ENCODE data around the gene LRRN4.

The LRRN4 gene

DNA sequence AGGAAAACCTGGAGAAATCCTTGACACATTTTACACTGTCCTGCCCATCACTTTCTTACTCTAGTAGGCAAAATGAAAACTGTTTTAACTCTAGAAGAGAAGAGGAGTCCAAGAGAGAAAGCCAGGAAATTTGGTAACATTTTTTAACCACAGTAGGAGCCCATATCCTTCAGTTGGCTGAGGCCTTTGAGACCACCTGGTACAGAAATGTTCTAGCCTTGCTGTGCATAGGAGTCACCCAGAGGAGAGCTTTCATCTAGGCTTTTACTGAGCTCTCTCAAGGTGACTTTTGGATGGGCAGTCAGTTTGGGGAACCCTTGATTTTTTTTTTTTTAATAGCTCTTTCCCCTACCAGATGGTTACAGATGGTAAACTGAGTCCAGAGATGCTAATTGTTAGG lies 25.0 kb downstream of the LRRN4 start:
- ATAC-seq, result no peak

DNA sequence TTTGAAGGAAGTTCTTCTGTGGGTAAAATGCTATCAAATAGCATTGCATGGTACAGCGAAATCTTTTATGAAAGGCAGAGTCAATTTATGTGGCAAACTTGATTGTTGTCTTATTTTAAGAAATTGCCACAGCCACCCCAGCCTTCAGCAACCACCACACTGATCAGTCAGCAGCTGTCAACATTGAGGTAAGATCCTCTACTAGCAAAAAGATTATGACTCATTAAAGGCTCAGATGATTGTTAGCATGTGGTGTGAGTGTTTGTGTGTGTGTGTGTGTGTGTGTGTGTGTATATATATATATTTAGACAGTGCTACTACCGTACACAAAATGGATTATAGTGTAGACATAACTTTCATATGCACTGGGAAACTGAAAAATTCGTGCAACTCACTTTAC lies 27.8 kb downstream of the LRRN4 start:
- no peak for ATAC-seq
- TF ChIP-seq PPARA (CRISPR knock-in tag; IDR thresholded peaks at IDR 0.05; ENCODE audit: borderline replicate concordance), result no peak
- TF ChIP-seq ZFP30 (CRISPR knock-in tag; IDR thresholded peaks at IDR 0.05), result no peak

More for the DNA sequence above, 25.0 kb downstream of the LRRN4 start:
- TF ChIP-seq TCF4 (CRISPR knock-in tag; IDR thresholded peaks at IDR 0.05; ENCODE audit: borderline replicate concordance) (no peak), ZC3H10 (CRISPR knock-in tag; IDR thresholded peaks at IDR 0.05) (no peak), RARB (CRISPR knock-in tag; IDR thresholded peaks at IDR 0.05) (no peak), CSDC2 (CRISPR knock-in tag; IDR thresholded peaks at IDR 0.05) (no peak), TOX (CRISPR knock-in tag; IDR thresholded peaks at IDR 0.05; ENCODE audit: borderline replicate concordance) (no peak), GLIS3 (CRISPR knock-in tag; IDR thresholded peaks at IDR 0.05) (no peak), ARNTL (CRISPR knock-in tag; IDR thresholded peaks at IDR 0.05; ENCODE audit: borderline replicate concordance, low read depth) (no peak), ESRRG (CRISPR knock-in tag; IDR thresholded peaks at IDR 0.05) (no peak), ZNF70 (CRISPR knock-in tag; IDR thresholded peaks at IDR 0.05) (no peak)
- TF ChIP-seq, protein P1, sequence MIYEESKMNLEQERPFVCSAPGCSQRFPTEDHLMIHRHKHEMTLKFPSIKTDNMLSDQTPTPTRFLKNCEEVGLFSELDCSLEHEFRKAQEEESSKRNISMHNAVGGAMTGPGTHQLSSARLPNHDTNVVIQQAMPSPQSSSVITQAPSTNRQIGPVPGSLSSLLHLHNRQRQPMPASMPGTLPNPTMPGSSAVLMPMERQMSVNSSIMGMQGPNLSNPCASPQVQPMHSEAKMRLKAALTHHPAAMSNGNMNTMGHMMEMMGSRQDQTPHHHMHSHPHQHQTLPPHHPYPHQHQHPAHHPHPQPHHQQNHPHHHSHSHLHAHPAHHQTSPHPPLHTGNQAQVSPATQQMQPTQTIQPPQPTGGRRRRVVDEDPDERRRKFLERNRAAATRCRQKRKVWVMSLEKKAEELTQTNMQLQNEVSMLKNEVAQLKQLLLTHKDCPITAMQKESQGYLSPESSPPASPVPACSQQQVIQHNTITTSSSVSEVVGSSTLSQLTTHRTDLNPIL (CRISPR knock-in tag; IDR thresholded peaks at IDR 0.05; ENCODE audit: low read depth), result no peak

DNA sequence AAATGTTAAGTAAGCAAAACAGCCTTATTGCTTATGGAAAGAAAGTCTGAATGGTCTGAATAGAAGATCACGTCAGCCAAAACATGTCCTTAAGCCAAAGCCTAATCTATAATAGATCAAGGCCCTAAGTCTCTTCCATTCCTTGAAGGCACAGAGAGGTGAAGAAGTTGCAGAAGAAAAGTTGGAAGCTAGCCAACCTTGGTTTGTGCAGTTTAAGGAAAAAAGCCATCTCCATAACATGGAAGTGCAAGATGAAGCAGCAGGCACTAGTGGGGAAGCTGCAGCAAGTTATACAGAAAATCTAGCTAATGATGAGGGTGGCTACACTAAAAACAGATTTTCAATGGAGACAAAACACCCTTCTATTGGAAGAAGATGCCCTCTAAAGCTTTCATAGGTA lies 29.1 kb downstream of the LRRN4 start:
- TF ChIP-seq, protein P1 (CRISPR knock-in tag; IDR thresholded peaks at IDR 0.05; ENCODE audit: low read depth), result no peak
- TF ChIP-seq ARNTL (CRISPR knock-in tag; IDR thresholded peaks at IDR 0.05; ENCODE audit: borderline replicate concordance, low read depth) (no peak), TCF4 (CRISPR knock-in tag; IDR thresholded peaks at IDR 0.05; ENCODE audit: borderline replicate concordance) (no peak), RARB (CRISPR knock-in tag; IDR thresholded peaks at IDR 0.05) (no peak), ZNF8 (CRISPR knock-in tag; IDR thresholded peaks at IDR 0.05) (no peak), OSR1 (CRISPR knock-in tag; IDR thresholded peaks at IDR 0.05) (no peak), ZFP30 (CRISPR knock-in tag; IDR thresholded peaks at IDR 0.05) (no peak), ZNF565 (CRISPR knock-in tag; conservative IDR thresholded peaks at IDR 0.05; ENCODE audit: low read depth) (no peak), TOX (CRISPR knock-in tag; IDR thresholded peaks at IDR 0.05; ENCODE audit: borderline replicate concordance) (no peak), SNAI2 (CRISPR knock-in tag; IDR thresholded peaks at IDR 0.05) (no peak), ESRRG (CRISPR knock-in tag; IDR thresholded peaks at IDR 0.05) (no peak), ISL1 (CRISPR knock-in tag; IDR thresholded peaks at IDR 0.05) (no peak), CSDC2 (CRISPR knock-in tag; IDR thresholded peaks at IDR 0.05) (no peak), BACH2 (CRISPR knock-in tag; IDR thresholded peaks at IDR 0.05; ENCODE audit: borderline replicate concordance) (no peak), PPARA (CRISPR knock-in tag; IDR thresholded peaks at IDR 0.05; ENCODE audit: borderline replicate concordance) (no peak), ZNF70 (CRISPR knock-in tag; IDR thresholded peaks at IDR 0.05) (no peak)
- TF ChIP-seq, protein P2, sequence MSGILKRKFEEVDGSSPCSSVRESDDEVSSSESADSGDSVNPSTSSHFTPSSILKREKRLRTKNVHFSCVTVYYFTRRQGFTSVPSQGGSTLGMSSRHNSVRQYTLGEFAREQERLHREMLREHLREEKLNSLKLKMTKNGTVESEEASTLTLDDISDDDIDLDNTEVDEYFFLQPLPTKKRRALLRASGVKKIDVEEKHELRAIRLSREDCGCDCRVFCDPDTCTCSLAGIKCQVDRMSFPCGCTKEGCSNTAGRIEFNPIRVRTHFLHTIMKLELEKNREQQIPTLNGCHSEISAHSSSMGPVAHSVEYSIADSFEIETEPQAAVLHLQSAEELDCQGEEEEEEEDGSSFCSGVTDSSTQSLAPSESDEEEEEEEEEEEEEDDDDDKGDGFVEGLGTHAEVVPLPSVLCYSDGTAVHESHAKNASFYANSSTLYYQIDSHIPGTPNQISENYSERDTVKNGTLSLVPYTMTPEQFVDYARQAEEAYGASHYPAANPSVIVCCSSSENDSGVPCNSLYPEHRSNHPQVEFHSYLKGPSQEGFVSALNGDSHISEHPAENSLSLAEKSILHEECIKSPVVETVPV (CRISPR knock-in tag; IDR thresholded peaks at IDR 0.05), result no peak
- TF ChIP-seq, protein P3, sequence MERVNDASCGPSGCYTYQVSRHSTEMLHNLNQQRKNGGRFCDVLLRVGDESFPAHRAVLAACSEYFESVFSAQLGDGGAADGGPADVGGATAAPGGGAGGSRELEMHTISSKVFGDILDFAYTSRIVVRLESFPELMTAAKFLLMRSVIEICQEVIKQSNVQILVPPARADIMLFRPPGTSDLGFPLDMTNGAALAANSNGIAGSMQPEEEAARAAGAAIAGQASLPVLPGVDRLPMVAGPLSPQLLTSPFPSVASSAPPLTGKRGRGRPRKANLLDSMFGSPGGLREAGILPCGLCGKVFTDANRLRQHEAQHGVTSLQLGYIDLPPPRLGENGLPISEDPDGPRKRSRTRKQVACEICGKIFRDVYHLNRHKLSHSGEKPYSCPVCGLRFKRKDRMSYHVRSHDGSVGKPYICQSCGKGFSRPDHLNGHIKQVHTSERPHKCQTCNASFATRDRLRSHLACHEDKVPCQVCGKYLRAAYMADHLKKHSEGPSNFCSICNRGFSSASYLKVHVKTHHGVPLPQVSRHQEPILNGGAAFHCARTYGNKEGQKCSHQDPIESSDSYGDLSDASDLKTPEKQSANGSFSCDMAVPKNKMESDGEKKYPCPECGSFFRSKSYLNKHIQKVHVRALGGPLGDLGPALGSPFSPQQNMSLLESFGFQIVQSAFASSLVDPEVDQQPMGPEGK (CRISPR knock-in tag; IDR thresholded peaks at IDR 0.05; ENCODE audit: borderline replicate concordance), result no peak
- TF ChIP-seq, protein P4, sequence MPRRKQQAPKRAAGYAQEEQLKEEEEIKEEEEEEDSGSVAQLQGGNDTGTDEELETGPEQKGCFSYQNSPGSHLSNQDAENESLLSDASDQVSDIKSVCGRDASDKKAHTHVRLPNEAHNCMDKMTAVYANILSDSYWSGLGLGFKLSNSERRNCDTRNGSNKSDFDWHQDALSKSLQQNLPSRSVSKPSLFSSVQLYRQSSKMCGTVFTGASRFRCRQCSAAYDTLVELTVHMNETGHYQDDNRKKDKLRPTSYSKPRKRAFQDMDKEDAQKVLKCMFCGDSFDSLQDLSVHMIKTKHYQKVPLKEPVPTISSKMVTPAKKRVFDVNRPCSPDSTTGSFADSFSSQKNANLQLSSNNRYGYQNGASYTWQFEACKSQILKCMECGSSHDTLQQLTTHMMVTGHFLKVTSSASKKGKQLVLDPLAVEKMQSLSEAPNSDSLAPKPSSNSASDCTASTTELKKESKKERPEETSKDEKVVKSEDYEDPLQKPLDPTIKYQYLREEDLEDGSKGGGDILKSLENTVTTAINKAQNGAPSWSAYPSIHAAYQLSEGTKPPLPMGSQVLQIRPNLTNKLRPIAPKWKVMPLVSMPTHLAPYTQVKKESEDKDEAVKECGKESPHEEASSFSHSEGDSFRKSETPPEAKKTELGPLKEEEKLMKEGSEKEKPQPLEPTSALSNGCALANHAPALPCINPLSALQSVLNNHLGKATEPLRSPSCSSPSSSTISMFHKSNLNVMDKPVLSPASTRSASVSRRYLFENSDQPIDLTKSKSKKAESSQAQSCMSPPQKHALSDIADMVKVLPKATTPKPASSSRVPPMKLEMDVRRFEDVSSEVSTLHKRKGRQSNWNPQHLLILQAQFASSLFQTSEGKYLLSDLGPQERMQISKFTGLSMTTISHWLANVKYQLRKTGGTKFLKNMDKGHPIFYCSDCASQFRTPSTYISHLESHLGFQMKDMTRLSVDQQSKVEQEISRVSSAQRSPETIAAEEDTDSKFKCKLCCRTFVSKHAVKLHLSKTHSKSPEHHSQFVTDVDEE (CRISPR knock-in tag; IDR thresholded peaks at IDR 0.05), result no peak
- no peak for ATAC-seq
